DOHH2 (cell line): ENCODE data around the gene TPCN2.

Source experiments
- H3F3A ChIP-seq: fragments of 200-600 bp; sonication (generic), shearing (Covaris generic); 2 replicates; pipeline ENCODE4 v1.6.0; 2016; ENCODE audit warnings: antibody characterized with exemption, mild to moderate bottlenecking; ENCODE audit not compliant: control insufficient read depth, insufficient read depth
- H3K27ac ChIP-seq: fragments of 200-600 bp; sonication (generic); 2 replicates; pipeline ENCODE4 v1.5.1; 2014; ENCODE audit warnings: low read depth, mild to moderate bottlenecking, low read length, moderate library complexity
- H3K27me3 ChIP-seq: fragments of 200-600 bp; sonication (generic); 2 replicates; pipeline ENCODE4 v1.6.1; 2014; ENCODE audit warnings: mild to moderate bottlenecking, low read length, mixed read lengths; ENCODE audit not compliant: control insufficient read depth
- H3K36me3 ChIP-seq: fragments of 200-600 bp; sonication (generic); 2 replicates; pipeline ENCODE4 v1.6.1; 2014; ENCODE audit warnings: mild to moderate bottlenecking, low read length, moderate library complexity, mixed read lengths; ENCODE audit not compliant: control insufficient read depth
- H3K4me1 ChIP-seq: fragments of 200-600 bp; sonication (generic); 2 replicates; pipeline ENCODE4 v1.6.1; 2014; ENCODE audit warnings: mild to moderate bottlenecking, low read length, mixed read lengths; ENCODE audit not compliant: control insufficient read depth
- H3K4me2 ChIP-seq: fragments of 200-600 bp; sonication (generic); 2 replicates; pipeline ENCODE4 v1.6.0; 2014; ENCODE audit warnings: mild to moderate bottlenecking, low read length, moderate library complexity
- H3K4me3 ChIP-seq: fragments of 200-600 bp; sonication (generic); 2 replicates; pipeline ENCODE4 v1.5.1; 2014; ENCODE audit warnings: mild to moderate bottlenecking, low read length, mixed read lengths
- H3K79me2 ChIP-seq: fragments of 200-600 bp; sonication (generic); 2 replicates; pipeline ENCODE4 v1.6.1; 2014; ENCODE audit warnings: mild to moderate bottlenecking, low read length, mixed read lengths; ENCODE audit not compliant: control insufficient read depth
- H3K9me2 ChIP-seq: fragments of 200-600 bp; sonication (generic); replicated peaks from 2 replicates; pipeline ENCODE4 v1.6.1; 2014; ENCODE audit warnings: mild to moderate bottlenecking, low read length, mixed read lengths; ENCODE audit not compliant: control insufficient read depth
- H3K9me3 ChIP-seq: fragments of 200-600 bp; sonication (generic); 2 replicates; pipeline ENCODE4 v1.6.1; 2014; ENCODE audit warnings: antibody characterized with exemption, low read length, mixed read lengths; ENCODE audit not compliant: control insufficient read depth, insufficient read depth
- H4K20me1 ChIP-seq: fragments of 200-600 bp; sonication (generic); 2 replicates; pipeline ENCODE4 v1.6.0; 2014; ENCODE audit warnings: low read depth, mild to moderate bottlenecking, antibody characterized with exemption, low read length, moderate library complexity; ENCODE audit not compliant: control insufficient read depth, insufficient read depth
- CTCF ChIP-seq: fragments of 200-600 bp; sonication (generic); IDR thresholded peaks from one replicate; pipeline ENCODE4 v1.5.1; 2014; ENCODE audit warnings: antibody characterized with exemption, mild to moderate bottlenecking, low read depth, low read length; ENCODE audit not compliant: poor library complexity, severe bottlenecking
- EZH2phosphoT487 ChIP-seq: fragments of 200-600 bp; sonication (generic); IDR thresholded peaks from 2 replicates; pipeline ENCODE4 v1.6.1; 2017; ENCODE audit warnings: borderline replicate concordance, mild to moderate bottlenecking, antibody characterized with exemption, low read length, moderate library complexity, mixed read lengths

The TPCN2 gene

GRCh38 chr11:69003866-69004367 is 44.8 kb upstream of the TPCN2 start:
- Histone ChIP-seq H3K27ac (no peak overlapping the region), H3K4me1 (no peaks in the 10 kb centered on the region), H4K20me1 (no peaks in the 10 kb centered on the region), H3K27me3 (no peaks in the 10 kb centered on the region), H3K4me2 (no peak overlapping the region), H3K4me3 (no peak overlapping the region), H3K36me3 (no peaks in the 10 kb centered on the region), H3K9me2 (no peaks in the 10 kb centered on the region), H3K79me2 (no peaks in the 10 kb centered on the region), H3K9me3 (no peaks in the 10 kb centered on the region), H3F3A (no peaks in the 10 kb centered on the region)
- no peak for TF ChIP-seq EZH2phosphoT487
- TF ChIP-seq CTCF: no peak

- no peaks in the 10 kb centered on the region for H3K27me3 ChIP-seq
- no peak overlapping the region for H3K4me3 ChIP-seq
- H3K9me3 ChIP-seq: no peaks in the 10 kb centered on the region
- H3F3A ChIP-seq: no peaks in the 10 kb centered on the region
- H3K4me1 ChIP-seq: no peaks in the 10 kb centered on the region
- H3K27ac ChIP-seq: no peak overlapping the region
- no peaks in the 10 kb centered on the region for H4K20me1 ChIP-seq
- no peak for TF ChIP-seq EZH2phosphoT487
- TF ChIP-seq CTCF: no peak
- no peaks in the 10 kb centered on the region for H3K9me2 ChIP-seq
- no peaks in the 10 kb centered on the region for H3K79me2 ChIP-seq
- H3K4me2 ChIP-seq: no peak overlapping the region
- H3K36me3 ChIP-seq: no peaks in the 10 kb centered on the region
Observed at GRCh38 chr11:69004411-69005182, 44.1 kb upstream of the TPCN2 start.

- Histone ChIP-seq H3K9me3 (no peaks in the 10 kb centered on the region), H3F3A (no peaks in the 10 kb centered on the region), H3K9me2 (no peaks in the 10 kb centered on the region), H3K4me3 (no peak overlapping the region), H3K27ac (no peak overlapping the region), H3K4me1 (no peaks in the 10 kb centered on the region), H3K27me3 (no peaks in the 10 kb centered on the region), H4K20me1 (no peaks in the 10 kb centered on the region), H3K79me2 (no peaks in the 10 kb centered on the region), H3K36me3 (no peaks in the 10 kb centered on the region), H3K4me2 (no peak overlapping the region)
- TF ChIP-seq CTCF (no peak), EZH2phosphoT487 (no peak)
Observed at GRCh38 chr11:69005183-69005630, 43.5 kb upstream of the TPCN2 start.
